OCI-LY7 (cell line): ENCODE results near the gene MDFIC.

Experiments
- EZH2phosphoT487 ChIP-seq: fragments of 200-600 bp; sonication (generic); IDR thresholded peaks from 2 replicates; pipeline ENCODE4 v1.6.1; 2018; ENCODE audit warnings: low read depth, borderline replicate concordance, mild to moderate bottlenecking, mixed run types, antibody characterized with exemption, low read length, moderate library complexity, mixed read lengths
- TF ChIP-seq, protein P1 (sequence below): fragments of 200-600 bp; sonication (generic); conservative IDR thresholded peaks from 2 replicates; pipeline ENCODE4 v1.5.1; 2014; ENCODE audit warnings: mild to moderate bottlenecking, antibody characterized with exemption, low read length, moderate library complexity, mixed read lengths

- TF ChIP-seq, protein P1, sequence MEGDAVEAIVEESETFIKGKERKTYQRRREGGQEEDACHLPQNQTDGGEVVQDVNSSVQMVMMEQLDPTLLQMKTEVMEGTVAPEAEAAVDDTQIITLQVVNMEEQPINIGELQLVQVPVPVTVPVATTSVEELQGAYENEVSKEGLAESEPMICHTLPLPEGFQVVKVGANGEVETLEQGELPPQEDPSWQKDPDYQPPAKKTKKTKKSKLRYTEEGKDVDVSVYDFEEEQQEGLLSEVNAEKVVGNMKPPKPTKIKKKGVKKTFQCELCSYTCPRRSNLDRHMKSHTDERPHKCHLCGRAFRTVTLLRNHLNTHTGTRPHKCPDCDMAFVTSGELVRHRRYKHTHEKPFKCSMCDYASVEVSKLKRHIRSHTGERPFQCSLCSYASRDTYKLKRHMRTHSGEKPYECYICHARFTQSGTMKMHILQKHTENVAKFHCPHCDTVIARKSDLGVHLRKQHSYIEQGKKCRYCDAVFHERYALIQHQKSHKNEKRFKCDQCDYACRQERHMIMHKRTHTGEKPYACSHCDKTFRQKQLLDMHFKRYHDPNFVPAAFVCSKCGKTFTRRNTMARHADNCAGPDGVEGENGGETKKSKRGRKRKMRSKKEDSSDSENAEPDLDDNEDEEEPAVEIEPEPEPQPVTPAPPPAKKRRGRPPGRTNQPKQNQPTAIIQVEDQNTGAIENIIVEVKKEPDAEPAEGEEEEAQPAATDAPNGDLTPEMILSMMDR, result no peak
- no peak for TF ChIP-seq EZH2phosphoT487
Measured at GRCh38 chr7:114925434-114925833, 3.5 kb downstream of the MDFIC start.
